ENCODE results near the gene PRKAR2B. TPM values are rescaled to one million over a fixed set of nuclear protein-coding genes. Genes with fewer than 3 reads are reported as not detected.

Gene PRKAR2B
- total and polyA plus RNA-seq, 4 donors = 0.88 to 41.8 (median 1.6) TPM

- no peak for DNase-seq (ENCODE audit: low spot score)
- no peak overlapping the region for H3K27ac ChIP-seq (ENCODE audit: low read depth in 1 of 2, low read length in 2 of 2)
- no peaks in the 10 kb centered on the region for H3K9me3 ChIP-seq (ENCODE audit: control insufficient read depth in 4 of 4, low read length in 3 of 4)
- no peak overlapping the region for H3K4me3 ChIP-seq (ENCODE audit: low read depth in 1 of 3, low read length in 3 of 3)
- WGBS = 56% methylated on average over 4 of the region's 4 CpGs
- H3K27me3 ChIP-seq (ENCODE audit: control insufficient read depth in 4 of 4, insufficient read depth in 4 of 4, low read length in 3 of 4) = no peaks in the 10 kb centered on the region
- H3K9ac ChIP-seq (ENCODE audit: low read depth in 1 of 2, low read length in 2 of 2) = no peak overlapping the region
- H3K36me3 ChIP-seq (ENCODE audit: control insufficient read depth in 4 of 4, insufficient read depth in 3 of 4, low read depth in 1 of 4, low read length in 3 of 4) = no peaks in the 10 kb centered on the region
- no peak for TF ChIP-seq YY1 (IDR thresholded peaks at IDR 0.05)
- TF ChIP-seq, protein P1, sequence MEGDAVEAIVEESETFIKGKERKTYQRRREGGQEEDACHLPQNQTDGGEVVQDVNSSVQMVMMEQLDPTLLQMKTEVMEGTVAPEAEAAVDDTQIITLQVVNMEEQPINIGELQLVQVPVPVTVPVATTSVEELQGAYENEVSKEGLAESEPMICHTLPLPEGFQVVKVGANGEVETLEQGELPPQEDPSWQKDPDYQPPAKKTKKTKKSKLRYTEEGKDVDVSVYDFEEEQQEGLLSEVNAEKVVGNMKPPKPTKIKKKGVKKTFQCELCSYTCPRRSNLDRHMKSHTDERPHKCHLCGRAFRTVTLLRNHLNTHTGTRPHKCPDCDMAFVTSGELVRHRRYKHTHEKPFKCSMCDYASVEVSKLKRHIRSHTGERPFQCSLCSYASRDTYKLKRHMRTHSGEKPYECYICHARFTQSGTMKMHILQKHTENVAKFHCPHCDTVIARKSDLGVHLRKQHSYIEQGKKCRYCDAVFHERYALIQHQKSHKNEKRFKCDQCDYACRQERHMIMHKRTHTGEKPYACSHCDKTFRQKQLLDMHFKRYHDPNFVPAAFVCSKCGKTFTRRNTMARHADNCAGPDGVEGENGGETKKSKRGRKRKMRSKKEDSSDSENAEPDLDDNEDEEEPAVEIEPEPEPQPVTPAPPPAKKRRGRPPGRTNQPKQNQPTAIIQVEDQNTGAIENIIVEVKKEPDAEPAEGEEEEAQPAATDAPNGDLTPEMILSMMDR (IDR thresholded peaks at IDR 0.05; ENCODE audit: low read depth, low read length, missing input control) = no peak
- no peak for TF ChIP-seq FOXA1 (IDR thresholded peaks at IDR 0.05)
- TF ChIP-seq MAX (IDR thresholded peaks at IDR 0.05) = no peak
- TF ChIP-seq SP1 (IDR thresholded peaks at IDR 0.05) = no peak
- TF ChIP-seq FOXA2 (IDR thresholded peaks at IDR 0.05) = no peak
- H3K4me1 ChIP-seq (ENCODE audit: control insufficient read depth in 4 of 4, insufficient read depth in 4 of 4, low read length in 3 of 4) = peaks cover 0 to 2% (median 0%) of the 10 kb centered on the region in 4 donors
These were observed 14.7 kb upstream of the PRKAR2B start for GRCh38 chr7:107029764-107030286.

GRCh38 chr7:107032050-107032449 is 12.5 kb upstream of the PRKAR2B start:
- H3K27ac ChIP-seq (ENCODE audit: low read depth in 1 of 2, low read length in 2 of 2) = no peak overlapping the region
- 87% methylated on average over 2 of the region's 2 CpGs for WGBS
- peaks cover 0 to 2% (median 0%) of the 10 kb centered on the region in 4 donors for H3K9me3 ChIP-seq (ENCODE audit: control insufficient read depth in 4 of 4, low read length in 3 of 4)
- H3K36me3 ChIP-seq (ENCODE audit: control insufficient read depth in 4 of 4, insufficient read depth in 3 of 4, low read depth in 1 of 4, low read length in 3 of 4) = no peaks in the 10 kb centered on the region
- peaks cover 0 to 2% (median 0%) of the 10 kb centered on the region in 4 donors for H3K4me1 ChIP-seq (ENCODE audit: control insufficient read depth in 4 of 4, insufficient read depth in 4 of 4, low read length in 3 of 4)
- no peak overlapping the region for H3K4me3 ChIP-seq (ENCODE audit: low read depth in 1 of 3, low read length in 3 of 3)
- H3K9ac ChIP-seq (ENCODE audit: low read depth in 1 of 2, low read length in 2 of 2) = no peak overlapping the region
- H3K27me3 ChIP-seq (ENCODE audit: control insufficient read depth in 4 of 4, insufficient read depth in 4 of 4, low read length in 3 of 4) = no peaks in the 10 kb centered on the region
- TF ChIP-seq RAD21 (IDR thresholded peaks at IDR 0.05) (no peak), HNF4G (IDR thresholded peaks at IDR 0.05) (no peak), ATF3 (IDR thresholded peaks at IDR 0.05) (no peak), RXRA (IDR thresholded peaks at IDR 0.05) (no peak), FOXA1 (IDR thresholded peaks at IDR 0.05) (no peak), YY1 (IDR thresholded peaks at IDR 0.05) (no peak), JUND (IDR thresholded peaks at IDR 0.05) (no peak), TAF1 (conservative IDR thresholded peaks at IDR 0.05) (no peak), HNF4A (conservative IDR thresholded peaks at IDR 0.05) (no peak)
- TF ChIP-seq, protein P2, sequence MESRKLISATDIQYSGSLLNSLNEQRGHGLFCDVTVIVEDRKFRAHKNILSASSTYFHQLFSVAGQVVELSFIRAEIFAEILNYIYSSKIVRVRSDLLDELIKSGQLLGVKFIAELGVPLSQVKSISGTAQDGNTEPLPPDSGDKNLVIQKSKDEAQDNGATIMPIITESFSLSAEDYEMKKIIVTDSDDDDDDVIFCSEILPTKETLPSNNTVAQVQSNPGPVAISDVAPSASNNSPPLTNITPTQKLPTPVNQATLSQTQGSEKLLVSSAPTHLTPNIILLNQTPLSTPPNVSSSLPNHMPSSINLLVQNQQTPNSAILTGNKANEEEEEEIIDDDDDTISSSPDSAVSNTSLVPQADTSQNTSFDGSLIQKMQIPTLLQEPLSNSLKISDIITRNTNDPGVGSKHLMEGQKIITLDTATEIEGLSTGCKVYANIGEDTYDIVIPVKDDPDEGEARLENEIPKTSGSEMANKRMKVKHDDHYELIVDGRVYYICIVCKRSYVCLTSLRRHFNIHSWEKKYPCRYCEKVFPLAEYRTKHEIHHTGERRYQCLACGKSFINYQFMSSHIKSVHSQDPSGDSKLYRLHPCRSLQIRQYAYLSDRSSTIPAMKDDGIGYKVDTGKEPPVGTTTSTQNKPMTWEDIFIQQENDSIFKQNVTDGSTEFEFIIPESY (IDR thresholded peaks at IDR 0.05) = no peak
- TF ChIP-seq, protein P3, sequence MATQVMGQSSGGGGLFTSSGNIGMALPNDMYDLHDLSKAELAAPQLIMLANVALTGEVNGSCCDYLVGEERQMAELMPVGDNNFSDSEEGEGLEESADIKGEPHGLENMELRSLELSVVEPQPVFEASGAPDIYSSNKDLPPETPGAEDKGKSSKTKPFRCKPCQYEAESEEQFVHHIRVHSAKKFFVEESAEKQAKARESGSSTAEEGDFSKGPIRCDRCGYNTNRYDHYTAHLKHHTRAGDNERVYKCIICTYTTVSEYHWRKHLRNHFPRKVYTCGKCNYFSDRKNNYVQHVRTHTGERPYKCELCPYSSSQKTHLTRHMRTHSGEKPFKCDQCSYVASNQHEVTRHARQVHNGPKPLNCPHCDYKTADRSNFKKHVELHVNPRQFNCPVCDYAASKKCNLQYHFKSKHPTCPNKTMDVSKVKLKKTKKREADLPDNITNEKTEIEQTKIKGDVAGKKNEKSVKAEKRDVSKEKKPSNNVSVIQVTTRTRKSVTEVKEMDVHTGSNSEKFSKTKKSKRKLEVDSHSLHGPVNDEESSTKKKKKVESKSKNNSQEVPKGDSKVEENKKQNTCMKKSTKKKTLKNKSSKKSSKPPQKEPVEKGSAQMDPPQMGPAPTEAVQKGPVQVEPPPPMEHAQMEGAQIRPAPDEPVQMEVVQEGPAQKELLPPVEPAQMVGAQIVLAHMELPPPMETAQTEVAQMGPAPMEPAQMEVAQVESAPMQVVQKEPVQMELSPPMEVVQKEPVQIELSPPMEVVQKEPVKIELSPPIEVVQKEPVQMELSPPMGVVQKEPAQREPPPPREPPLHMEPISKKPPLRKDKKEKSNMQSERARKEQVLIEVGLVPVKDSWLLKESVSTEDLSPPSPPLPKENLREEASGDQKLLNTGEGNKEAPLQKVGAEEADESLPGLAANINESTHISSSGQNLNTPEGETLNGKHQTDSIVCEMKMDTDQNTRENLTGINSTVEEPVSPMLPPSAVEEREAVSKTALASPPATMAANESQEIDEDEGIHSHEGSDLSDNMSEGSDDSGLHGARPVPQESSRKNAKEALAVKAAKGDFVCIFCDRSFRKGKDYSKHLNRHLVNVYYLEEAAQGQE (IDR thresholded peaks at IDR 0.05) = no peak
- DNase-seq (ENCODE audit: low spot score) = no peak
